Activated T-cell treated with anti-CD3 and anti-CD28 coated beads, Interleukin-2, amount 50 U/mL, for 72 hours (primary cell): Measurements from ENCODE around the gene SYNGAP1. TPM values are rescaled to one million over a fixed set of nuclear protein-coding genes. Genes with fewer than 3 reads are reported as not detected.

Source experiments
- ATAC-seq, 2 donors: fragments of 150-1000 bp; cut with Tn5 transposase; replicated peaks in 1 of 2; 2 replicates each; pipeline ENCODE4 v1.10.0; 2021; ENCODE audit warnings: moderate library complexity in 2 of 2, mild to moderate bottlenecking in 1 of 2
- DNase-seq, 2 donors: peaks; one replicate each; pipeline ENCODE4 v3.0.0; 2021 to 2022; ENCODE audit warnings: mixed read lengths in 1 of 2
- H3K27ac Mint-ChIP-seq: one replicate; pipeline ENCODE4 v1.8.0; 2022; ENCODE audit warnings: mild to moderate bottlenecking, moderate library complexity, mixed read lengths
- H3K27me3 Mint-ChIP-seq: one replicate; pipeline ENCODE4 v1.8.0; 2022; ENCODE audit warnings: low read depth, mixed read lengths
- H3K36me3 Mint-ChIP-seq, 2 donors: one replicate each; pipeline ENCODE4 v1.8.0; 2022; ENCODE audit warnings: mixed read lengths in 2 of 2, mild to moderate bottlenecking in 1 of 2; ENCODE audit not compliant: insufficient read depth in 2 of 2
- H3K4me1 Mint-ChIP-seq: one replicate; pipeline ENCODE4 v1.8.0; 2022; ENCODE audit warnings: low read depth, mixed read lengths
- H3K4me3 Mint-ChIP-seq, 2 donors: one replicate each; pipeline ENCODE4 v1.8.0; 2022; ENCODE audit warnings: mild to moderate bottlenecking in 2 of 2, mixed read lengths in 2 of 2, moderate library complexity in 2 of 2
- H3K9me3 Mint-ChIP-seq, 2 donors: one replicate each; pipeline ENCODE4 v1.8.0; 2022; ENCODE audit warnings: mixed read lengths in 2 of 2
- total RNA-seq, 2 donors: library from RNA; stranded (reverse); gene quantifications; one replicate each; pipeline ENCODE4 v1.2.3, GENCODE V29; 2022

The SYNGAP1 gene
- total RNA-seq, 2 donors from 2014 or later = 86.9 to 91.5 TPM

GRCh38 chr6:33410050-33410710 is 9.7 kb upstream of the SYNGAP1 start:
- H3K4me1 Mint-ChIP-seq = peaks cover 47% of the 10 kb centered on the region
- H3K9me3 Mint-ChIP-seq = no peaks in the 10 kb centered on the region
- H3K36me3 Mint-ChIP-seq = peaks cover 5 to 35% of the 10 kb centered on the region in 2 donors
- H3K4me3 Mint-ChIP-seq = peak overlapping the region; percentile 90 to 97
- H3K27ac Mint-ChIP-seq = peak overlapping the region; percentile 80
- ATAC-seq (peak; percentile 89 to 91), DNase-seq (peak; percentile 98)
- H3K27me3 Mint-ChIP-seq = no peaks in the 10 kb centered on the region

GRCh38 chr6:33410711-33411631 is 8.9 kb upstream of the SYNGAP1 start, which contains the start of gene PHF1:
TSS of gene PHF1 (plus strand) at chr6:33411014. CDS start at chr6:33412264, 1,250 bp downstream.
- Mint-ChIP-seq H3K27me3 (no peaks in the 10 kb centered on the region), H3K4me1 (peaks cover 55% of the 10 kb centered on the region), H3K9me3 (no peaks in the 10 kb centered on the region), H3K36me3 (peaks cover 5 to 31% of the 10 kb centered on the region in 2 donors), H3K27ac (peak within 1 kb of the TSS; percentile 80), H3K4me3 (peak within 1 kb of the TSS; percentile 90 to 97)
- DNase-seq (peak; percentile 76 to 79), ATAC-seq (peak; percentile 53 to 60)

- H3K27ac Mint-ChIP-seq = peak overlapping the region; percentile 55
- no peaks in the 10 kb centered on the region for H3K9me3 Mint-ChIP-seq
- DNase-seq (no peak), ATAC-seq (no peak)
- peaks cover 61% of the 10 kb centered on the region for H3K4me1 Mint-ChIP-seq
- peak overlapping the region; percentile 83 to 88 for H3K4me3 Mint-ChIP-seq
- no peaks in the 10 kb centered on the region for H3K27me3 Mint-ChIP-seq
- H3K36me3 Mint-ChIP-seq = peaks cover 8 to 33% of the 10 kb centered on the region in 2 donors
Observed at GRCh38 chr6:33411632-33412005, 8.2 kb upstream of the SYNGAP1 start.

- H3K36me3 Mint-ChIP-seq = peaks cover 11 to 30% of the 10 kb centered on the region in 2 donors
- peaks cover 65% of the 10 kb centered on the region for H3K4me1 Mint-ChIP-seq
- DNase-seq (no peak), ATAC-seq (no peak)
- H3K27me3 Mint-ChIP-seq = no peaks in the 10 kb centered on the region
- H3K9me3 Mint-ChIP-seq = no peaks in the 10 kb centered on the region
- peak overlapping the region; percentile 67 for H3K27ac Mint-ChIP-seq
- peak overlapping the region; percentile 83 to 88 for H3K4me3 Mint-ChIP-seq
Observed at GRCh38 chr6:33412140-33413009, 7.5 kb upstream of the SYNGAP1 start.

GRCh38 chr6:33413241-33414120 is 6.4 kb upstream of the SYNGAP1 start:
- Mint-ChIP-seq H3K27ac (peak overlapping the region; percentile 27), H3K27me3 (no peaks in the 10 kb centered on the region), H3K36me3 (peaks cover 11 to 21% of the 10 kb centered on the region in 2 donors), H3K4me3 (no peak overlapping the region), H3K9me3 (no peaks in the 10 kb centered on the region), H3K4me1 (peaks cover 69% of the 10 kb centered on the region)
- ATAC-seq (no peak), DNase-seq (no peak)

GRCh38 chr6:33414592-33415271 is 5.1 kb upstream of the SYNGAP1 start:
- Mint-ChIP-seq H3K4me1 (peaks cover 75% of the 10 kb centered on the region), H3K27me3 (no peaks in the 10 kb centered on the region), H3K4me3 (peak overlapping the region in 1 of 2 donors; percentile 99), H3K9me3 (no peaks in the 10 kb centered on the region), H3K36me3 (peaks cover 11 to 20% of the 10 kb centered on the region in 2 donors), H3K27ac (no peak overlapping the region)
- ATAC-seq = no peak
- no peak for DNase-seq

- Mint-ChIP-seq H3K36me3 (peaks cover 11 to 20% of the 10 kb centered on the region in 2 donors), H3K4me1 (peaks cover 79% of the 10 kb centered on the region), H3K9me3 (no peaks in the 10 kb centered on the region), H3K27me3 (no peaks in the 10 kb centered on the region), H3K27ac (peak overlapping the region; percentile 94), H3K4me3 (peak overlapping the region; percentile 98 to 99)
- no peak for ATAC-seq
- DNase-seq = no peak
Observed at GRCh38 chr6:33415831-33416230, 4.0 kb upstream of the SYNGAP1 start.

GRCh38 chr6:33416386-33417127 is 3.3 kb upstream of the SYNGAP1 start:
- H3K4me1 Mint-ChIP-seq = peaks cover 82% of the 10 kb centered on the region
- DNase-seq = peak; percentile 55 to 60
- peak overlapping the region; percentile 94 for H3K27ac Mint-ChIP-seq
- peak; percentile 8 to 14 for ATAC-seq
- H3K27me3 Mint-ChIP-seq = no peaks in the 10 kb centered on the region
- no peaks in the 10 kb centered on the region for H3K9me3 Mint-ChIP-seq
- H3K4me3 Mint-ChIP-seq = peak overlapping the region; percentile 98 to 99
- H3K36me3 Mint-ChIP-seq = peaks cover 11 to 20% of the 10 kb centered on the region in 2 donors

GRCh38 chr6:33417128-33417902 is 2.5 kb upstream of the SYNGAP1 start:
- Mint-ChIP-seq H3K9me3 (no peaks in the 10 kb centered on the region), H3K27ac (peak overlapping the region; percentile 94), H3K4me1 (peaks cover 80% of the 10 kb centered on the region), H3K27me3 (no peaks in the 10 kb centered on the region), H3K4me3 (peak overlapping the region; percentile 98 to 99), H3K36me3 (peaks cover 11 to 19% of the 10 kb centered on the region in 2 donors)
- ATAC-seq (no peak), DNase-seq (peak in 1 of 2 donors; percentile 26)

- DNase-seq = peak; percentile 97 to 99
Observed at GRCh38 chr6:33417903-33418689, 1.8 kb upstream of the SYNGAP1 start, which contains the start of gene CUTA. TSS of gene CUTA (minus strand) at chr6:33418107. CDS start at chr6:33418000, 107 bp downstream.

More at GRCh38 chr6:33417903-33418689, 1.8 kb upstream of the SYNGAP1 start, which contains the start of gene CUTA:
- Mint-ChIP-seq H3K4me1 (peaks cover 75% of the 10 kb centered on the region), H3K27ac (peak within 1 kb of the TSS; percentile 99), H3K9me3 (no peaks in the 10 kb centered on the region), H3K27me3 (no peaks in the 10 kb centered on the region), H3K4me3 (peak within 1 kb of the TSS; percentile 98 to 99), H3K36me3 (peaks cover 11 to 14% of the 10 kb centered on the region in 2 donors)
- ATAC-seq = peak; percentile 82 to 86
